OCI-LY3 (cell line): ENCODE results near the gene OXT.

ENCODE experiments used
- H2AFZ ChIP-seq: fragments of 200-600, 300-600 bp; shearing (Covaris generic); 2 replicates; pipeline ENCODE4 v1.6.0; 2014; ENCODE audit warnings: antibody characterized with exemption, low read depth, low read length
- H3K27ac ChIP-seq: fragments of 200-600, 300-600 bp; sonication (generic); 2 replicates; pipeline ENCODE4 v1.5.1; 2014; ENCODE audit warnings: mild to moderate bottlenecking, low read length, moderate library complexity, mixed read lengths
- H3K27me3 ChIP-seq: fragments of 200-600, 300-600 bp; sonication (generic); 2 replicates; pipeline ENCODE4 v1.6.1; 2014; ENCODE audit warnings: low read depth, low read length, mixed read lengths
- H3K36me3 ChIP-seq: fragments of 200-600, 300-600 bp; sonication (generic); replicated peaks from 2 replicates; pipeline ENCODE3; 2014; ENCODE audit warnings: low read depth, low read length, mixed read lengths
- H3K4me1 ChIP-seq: fragments of 300-600, 200-600 bp; sonication (generic); 2 replicates; pipeline ENCODE4 v1.6.1; 2014; ENCODE audit warnings: low read length, mixed read lengths
- H3K4me2 ChIP-seq: fragments of 200-600, 300-600 bp; sonication (generic); 2 replicates; pipeline ENCODE4 v1.6.1; 2014; ENCODE audit warnings: low read length, mixed read lengths
- H3K4me3 ChIP-seq: fragments of 300-600, 200-600 bp; sonication (generic); 2 replicates; pipeline ENCODE4 v1.5.1; 2014; ENCODE audit warnings: antibody characterized with exemption, mild to moderate bottlenecking, low read length, moderate library complexity
- H3K79me2 ChIP-seq: fragments of 300-600, 200-600 bp; shearing (Covaris generic); 2 replicates; pipeline ENCODE4 v1.6.1; 2014; ENCODE audit warnings: mild to moderate bottlenecking, low read length, mixed read lengths
- H3K9ac ChIP-seq: fragments of 300-600, 200-600 bp; shearing (Covaris generic); 2 replicates; pipeline ENCODE4 v1.6.0; 2014; ENCODE audit warnings: mild to moderate bottlenecking, low read length, moderate library complexity
- H3K9me3 ChIP-seq: fragments of 200-600, 300-600 bp; shearing (Covaris generic); 2 replicates; pipeline ENCODE4 v1.6.1; 2014; ENCODE audit warnings: low read length, mixed read lengths; ENCODE audit not compliant: insufficient read depth
- H4K20me1 ChIP-seq: fragments of 200-600, 300-600 bp; sonication (generic); 2 replicates; pipeline ENCODE4 v1.6.1; 2016; ENCODE audit warnings: low read length, mixed read lengths; ENCODE audit not compliant: insufficient read depth
- EZH2phosphoT487 ChIP-seq: fragments of 200-600 bp; shearing (Covaris generic); IDR thresholded peaks from 2 replicates; pipeline ENCODE4 v1.6.1; 2018; ENCODE audit warnings: antibody characterized with exemption, mixed run types, low read depth
- TF ChIP-seq, protein P1 (sequence below): fragments of 200-600, 300-600 bp; sonication (generic); IDR thresholded peaks from 2 replicates; pipeline ENCODE4 v1.5.1; 2014; ENCODE audit warnings: antibody characterized with exemption, low read length, low read depth

Gene OXT

DNA sequence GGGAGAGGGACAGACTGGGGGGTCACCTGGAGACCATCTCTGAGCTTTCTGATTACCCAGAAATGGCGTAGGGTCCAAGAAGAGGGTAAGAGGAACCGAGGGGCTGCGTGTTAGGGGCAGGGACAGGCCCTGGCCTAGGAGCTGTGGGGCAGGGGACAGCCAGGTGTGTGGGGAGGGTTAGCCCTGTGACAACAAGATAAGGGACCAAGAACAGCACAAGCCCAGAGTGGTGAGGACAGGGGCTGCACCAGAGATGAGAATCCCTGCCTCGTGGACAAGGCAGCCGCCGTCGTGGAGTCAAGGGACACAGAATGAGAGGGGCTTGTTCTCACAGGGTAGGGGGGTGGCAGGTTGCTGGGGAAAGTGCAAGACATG is 13.6 kb downstream of the OXT start:
- no peak overlapping the region for H3K27ac ChIP-seq
- no peaks in the 10 kb centered on the region for H3K4me1 ChIP-seq
- no peaks in the 10 kb centered on the region for H3K9me3 ChIP-seq
- no peak overlapping the region for H2AFZ ChIP-seq
- H3K9ac ChIP-seq, result no peak overlapping the region
- no peaks in the 10 kb centered on the region for H4K20me1 ChIP-seq
- H3K27me3 ChIP-seq, result peaks cover under 1% of the 10 kb centered on the region; the same call in 1 of the 2 replicates
- H3K4me2 ChIP-seq, result no peak overlapping the region
- no peaks in the 10 kb centered on the region for H3K79me2 ChIP-seq
- TF ChIP-seq, protein P1, sequence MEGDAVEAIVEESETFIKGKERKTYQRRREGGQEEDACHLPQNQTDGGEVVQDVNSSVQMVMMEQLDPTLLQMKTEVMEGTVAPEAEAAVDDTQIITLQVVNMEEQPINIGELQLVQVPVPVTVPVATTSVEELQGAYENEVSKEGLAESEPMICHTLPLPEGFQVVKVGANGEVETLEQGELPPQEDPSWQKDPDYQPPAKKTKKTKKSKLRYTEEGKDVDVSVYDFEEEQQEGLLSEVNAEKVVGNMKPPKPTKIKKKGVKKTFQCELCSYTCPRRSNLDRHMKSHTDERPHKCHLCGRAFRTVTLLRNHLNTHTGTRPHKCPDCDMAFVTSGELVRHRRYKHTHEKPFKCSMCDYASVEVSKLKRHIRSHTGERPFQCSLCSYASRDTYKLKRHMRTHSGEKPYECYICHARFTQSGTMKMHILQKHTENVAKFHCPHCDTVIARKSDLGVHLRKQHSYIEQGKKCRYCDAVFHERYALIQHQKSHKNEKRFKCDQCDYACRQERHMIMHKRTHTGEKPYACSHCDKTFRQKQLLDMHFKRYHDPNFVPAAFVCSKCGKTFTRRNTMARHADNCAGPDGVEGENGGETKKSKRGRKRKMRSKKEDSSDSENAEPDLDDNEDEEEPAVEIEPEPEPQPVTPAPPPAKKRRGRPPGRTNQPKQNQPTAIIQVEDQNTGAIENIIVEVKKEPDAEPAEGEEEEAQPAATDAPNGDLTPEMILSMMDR, result no peak
- TF ChIP-seq EZH2phosphoT487, result no peak
- no peaks in the 10 kb centered on the region for H3K36me3 ChIP-seq
- H3K4me3 ChIP-seq, result no peak overlapping the region

DNA sequence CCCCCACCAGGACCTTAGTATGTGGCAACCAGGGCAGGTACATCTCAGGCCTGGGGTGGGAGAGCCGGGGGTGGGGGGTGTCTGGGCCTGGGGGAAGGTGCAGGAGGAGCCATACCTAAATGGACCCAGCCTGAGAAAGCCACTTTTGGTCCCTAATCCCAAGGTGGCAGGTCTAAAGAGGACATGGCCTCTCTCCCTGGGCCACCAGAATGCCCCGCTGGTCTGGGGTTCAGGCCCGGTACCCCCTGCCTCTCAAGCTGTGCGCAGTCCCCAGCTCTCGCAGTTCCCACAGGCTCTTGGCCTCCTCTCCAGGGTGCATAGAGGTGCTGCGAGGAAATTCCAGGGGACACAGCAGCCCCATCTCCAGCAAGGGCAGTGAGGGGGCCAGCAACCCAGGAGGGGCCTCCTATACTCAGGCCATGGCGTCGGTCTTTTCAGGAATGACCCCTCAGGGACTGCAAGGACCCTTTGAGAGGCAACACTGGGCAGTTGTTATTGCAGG is 14.2 kb downstream of the OXT start:
- no peak overlapping the region for H3K4me2 ChIP-seq
- H3K27ac ChIP-seq, result no peak overlapping the region
- no peaks in the 10 kb centered on the region for H3K79me2 ChIP-seq
- H2AFZ ChIP-seq, result no peak overlapping the region
- no peaks in the 10 kb centered on the region for H3K36me3 ChIP-seq
- TF ChIP-seq, protein P1, result no peak
- TF ChIP-seq EZH2phosphoT487, result no peak
- H4K20me1 ChIP-seq, result no peaks in the 10 kb centered on the region
- no peaks in the 10 kb centered on the region for H3K9me3 ChIP-seq
- no peak overlapping the region for H3K9ac ChIP-seq
- H3K27me3 ChIP-seq, result peaks cover 7% of the 10 kb centered on the region; the same call in 1 of the 2 replicates
- no peak overlapping the region for H3K4me3 ChIP-seq
- no peaks in the 10 kb centered on the region for H3K4me1 ChIP-seq

DNA sequence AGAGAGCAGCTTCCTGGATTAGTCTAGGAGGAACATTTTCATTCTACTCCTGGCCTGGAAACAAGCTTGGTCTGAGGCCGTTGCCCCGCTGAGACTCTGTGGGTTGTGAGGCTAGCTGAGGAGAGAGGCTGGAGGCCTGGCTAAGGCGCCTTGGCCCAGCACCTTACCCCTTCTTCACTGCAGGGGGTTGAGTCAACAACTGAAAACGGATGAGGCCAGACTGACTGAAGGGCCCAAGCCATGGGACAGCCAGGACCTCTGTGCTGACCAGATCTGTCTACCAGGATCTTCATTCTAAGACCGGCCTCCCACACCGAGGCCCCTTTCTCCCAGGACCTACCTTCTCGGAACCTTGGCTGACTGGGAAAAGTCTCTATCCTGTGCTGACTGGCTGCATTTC is 16.6 kb downstream of the OXT start:
- H2AFZ ChIP-seq, result no peak overlapping the region
- H3K4me2 ChIP-seq, result no peak overlapping the region
- H3K4me1 ChIP-seq, result no peaks in the 10 kb centered on the region
- no peaks in the 10 kb centered on the region for H3K79me2 ChIP-seq
- TF ChIP-seq, protein P1, result no peak
- no peak for TF ChIP-seq EZH2phosphoT487
- no peaks in the 10 kb centered on the region for H3K36me3 ChIP-seq
- peaks cover 7% of the 10 kb centered on the region; the same call in 1 of the 2 replicates for H3K27me3 ChIP-seq
- H3K9ac ChIP-seq, result no peak overlapping the region
- H3K27ac ChIP-seq, result no peak overlapping the region
- H3K4me3 ChIP-seq, result no peak overlapping the region
- H4K20me1 ChIP-seq, result no peaks in the 10 kb centered on the region
- H3K9me3 ChIP-seq, result no peaks in the 10 kb centered on the region

DNA sequence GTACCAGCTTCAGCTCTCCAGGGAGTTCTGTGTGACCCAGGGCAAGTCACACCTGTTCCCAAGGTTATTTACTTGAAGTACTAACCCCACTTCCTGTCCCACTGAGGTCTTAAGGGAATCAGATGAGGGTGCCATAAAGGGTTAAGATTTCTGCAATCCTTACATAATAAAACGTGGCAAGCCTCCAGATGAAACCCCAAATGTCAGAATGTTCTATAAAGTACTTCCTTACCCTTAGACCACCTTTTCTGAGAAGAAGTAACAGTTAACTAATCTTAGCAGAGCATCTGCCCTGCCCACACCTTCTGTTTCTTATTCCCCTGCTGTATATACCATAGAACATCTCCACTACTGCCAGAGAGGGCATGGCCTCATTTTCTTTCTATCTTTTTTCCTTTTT is 19.1 kb downstream of the OXT start:
- Histone ChIP-seq H3K4me2 (no peak overlapping the region), H3K4me3 (no peak overlapping the region), H3K79me2 (no peaks in the 10 kb centered on the region), H3K27me3 (peaks cover 7% of the 10 kb centered on the region; the same call in 1 of the 2 replicates), H3K4me1 (no peaks in the 10 kb centered on the region), H3K36me3 (no peaks in the 10 kb centered on the region), H3K9me3 (no peaks in the 10 kb centered on the region), H3K27ac (no peak overlapping the region), H3K9ac (no peak overlapping the region), H2AFZ (no peak overlapping the region), H4K20me1 (no peaks in the 10 kb centered on the region)
- TF ChIP-seq EZH2phosphoT487, result no peak
- TF ChIP-seq, protein P1, result no peak
